ENCODE measurements around the gene CXCL14. TPM values are rescaled to one million over a fixed set of nuclear protein-coding genes. Genes with fewer than 3 reads are reported as not detected.

CXCL14 gene
- total RNA-seq, 1 experiment from 2014 or later: not detected

DNA sequence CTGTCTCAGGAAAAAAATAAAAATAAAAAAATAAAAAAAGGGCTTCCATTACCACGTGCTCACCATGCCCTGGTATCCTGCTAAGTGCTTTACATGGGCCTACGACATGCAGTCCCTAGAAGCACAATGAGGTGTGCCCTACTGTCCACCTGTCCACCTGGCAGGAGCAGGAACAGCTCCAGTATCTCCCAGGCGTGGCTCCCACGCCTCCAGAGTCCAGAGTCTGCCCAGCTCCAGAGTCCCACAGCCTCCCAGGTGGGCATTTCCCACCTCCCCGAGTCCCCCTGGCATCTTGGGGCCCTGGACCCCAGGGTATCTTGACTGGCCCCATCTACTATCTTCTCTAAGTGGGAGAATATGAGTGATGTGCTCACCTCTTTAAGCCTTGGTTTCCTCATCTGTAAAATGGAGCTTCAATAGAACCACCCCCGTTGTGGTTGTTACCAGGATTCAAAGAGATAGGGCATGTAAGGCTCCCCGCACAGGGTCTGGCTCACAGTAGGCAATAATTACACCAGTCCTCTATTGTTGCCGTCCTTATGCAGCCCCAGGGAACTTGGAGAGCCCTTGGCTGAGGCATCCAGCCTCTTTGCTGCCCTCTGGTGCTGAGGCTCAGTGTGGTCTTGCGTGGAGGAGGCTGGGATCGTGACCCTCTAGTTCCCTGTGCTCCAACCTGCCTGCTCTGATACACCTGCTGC lies 8.9 kb downstream of the CXCL14 start:
- ChIA-PET POLR2A (interaction anchor here (0.6 kb wide), 1 partner anchor 186 kb away, joined by 3 read pairs; no protein-coding TSS in a partner anchor), RAD21 (ENCODE audit: low non-redundant PET in 1 of 2, low total read pairs in 2 of 2, uncharacterized antibody in 2 of 2, unreplicated experiment in 2 of 2) (no interaction called here), CTCF (interaction anchor here (1.1 to 13.0 kb wide), 6 partner anchors 9 to 261 kb away, joined by 3 to 191 read pairs (median 10); no protein-coding TSS in a partner anchor)
- H3K4me1 ChIP-seq (ENCODE audit: control insufficient read depth in 1 of 2, insufficient read depth in 2 of 2, low read length in 2 of 2): peaks cover 0 to 8% of the 10 kb centered on the region in 2 experiments; a peak in 1 of 4 replicates
- no peaks in the 10 kb centered on the region for H3K9me3 ChIP-seq (ENCODE audit: control insufficient read depth in 1 of 2, insufficient read depth in 1 of 2, low read depth in 1 of 2, low read length in 2 of 2)
- H3K4me2 ChIP-seq (ENCODE audit: low read length): peak overlapping the region; percentile 24; the same call in 1 of the 2 replicates
- intact Hi-C loops (cut with micrococcal nuclease): loop anchor here (1.0 to 10.0 kb wide), 3 partner anchors 17 to 485 kb away; no protein-coding TSS in a partner anchor
- no peaks in the 10 kb centered on the region for H3K27me3 ChIP-seq (ENCODE audit: insufficient read depth, low read length)
- peak; percentile 94 for ATAC-seq
- H4K20me1 ChIP-seq (ENCODE audit: insufficient read depth): no peaks in the 10 kb centered on the region
- no peak overlapping the region for H3K9ac ChIP-seq (ENCODE audit: low read length)
- H2AFZ ChIP-seq (ENCODE audit: low read depth, low read length, poor library complexity, severe bottlenecking): no peak overlapping the region
- TF ChIP-seq EZH2phosphoT487 (IDR thresholded peaks at IDR 0.05; ENCODE audit: borderline replicate concordance) (no peak), CBX3 (IDR thresholded peaks at IDR 0.05; ENCODE audit: low read depth) (no peak), ELF1 (IDR thresholded peaks at IDR 0.05; ENCODE audit: borderline replicate concordance, low read depth) (no peak), RAD21 (IDR thresholded peaks at IDR 0.05; ENCODE audit: low read depth) (peak; percentile 59), EZH2 (IDR thresholded peaks at IDR 0.05) (no peak)
- TF ChIP-seq, protein P1, sequence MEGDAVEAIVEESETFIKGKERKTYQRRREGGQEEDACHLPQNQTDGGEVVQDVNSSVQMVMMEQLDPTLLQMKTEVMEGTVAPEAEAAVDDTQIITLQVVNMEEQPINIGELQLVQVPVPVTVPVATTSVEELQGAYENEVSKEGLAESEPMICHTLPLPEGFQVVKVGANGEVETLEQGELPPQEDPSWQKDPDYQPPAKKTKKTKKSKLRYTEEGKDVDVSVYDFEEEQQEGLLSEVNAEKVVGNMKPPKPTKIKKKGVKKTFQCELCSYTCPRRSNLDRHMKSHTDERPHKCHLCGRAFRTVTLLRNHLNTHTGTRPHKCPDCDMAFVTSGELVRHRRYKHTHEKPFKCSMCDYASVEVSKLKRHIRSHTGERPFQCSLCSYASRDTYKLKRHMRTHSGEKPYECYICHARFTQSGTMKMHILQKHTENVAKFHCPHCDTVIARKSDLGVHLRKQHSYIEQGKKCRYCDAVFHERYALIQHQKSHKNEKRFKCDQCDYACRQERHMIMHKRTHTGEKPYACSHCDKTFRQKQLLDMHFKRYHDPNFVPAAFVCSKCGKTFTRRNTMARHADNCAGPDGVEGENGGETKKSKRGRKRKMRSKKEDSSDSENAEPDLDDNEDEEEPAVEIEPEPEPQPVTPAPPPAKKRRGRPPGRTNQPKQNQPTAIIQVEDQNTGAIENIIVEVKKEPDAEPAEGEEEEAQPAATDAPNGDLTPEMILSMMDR (IDR thresholded peaks at IDR 0.05 in 2 of 3, conservative IDR thresholded peaks at IDR 0.05 in 1 of 3; ENCODE audit: borderline replicate concordance in 1 of 3, insufficient read depth in 1 of 3, low read depth in 2 of 3, low read length in 2 of 3): peak; percentile 60 to 82 (median 69)
- TF ChIP-seq, protein P2, sequence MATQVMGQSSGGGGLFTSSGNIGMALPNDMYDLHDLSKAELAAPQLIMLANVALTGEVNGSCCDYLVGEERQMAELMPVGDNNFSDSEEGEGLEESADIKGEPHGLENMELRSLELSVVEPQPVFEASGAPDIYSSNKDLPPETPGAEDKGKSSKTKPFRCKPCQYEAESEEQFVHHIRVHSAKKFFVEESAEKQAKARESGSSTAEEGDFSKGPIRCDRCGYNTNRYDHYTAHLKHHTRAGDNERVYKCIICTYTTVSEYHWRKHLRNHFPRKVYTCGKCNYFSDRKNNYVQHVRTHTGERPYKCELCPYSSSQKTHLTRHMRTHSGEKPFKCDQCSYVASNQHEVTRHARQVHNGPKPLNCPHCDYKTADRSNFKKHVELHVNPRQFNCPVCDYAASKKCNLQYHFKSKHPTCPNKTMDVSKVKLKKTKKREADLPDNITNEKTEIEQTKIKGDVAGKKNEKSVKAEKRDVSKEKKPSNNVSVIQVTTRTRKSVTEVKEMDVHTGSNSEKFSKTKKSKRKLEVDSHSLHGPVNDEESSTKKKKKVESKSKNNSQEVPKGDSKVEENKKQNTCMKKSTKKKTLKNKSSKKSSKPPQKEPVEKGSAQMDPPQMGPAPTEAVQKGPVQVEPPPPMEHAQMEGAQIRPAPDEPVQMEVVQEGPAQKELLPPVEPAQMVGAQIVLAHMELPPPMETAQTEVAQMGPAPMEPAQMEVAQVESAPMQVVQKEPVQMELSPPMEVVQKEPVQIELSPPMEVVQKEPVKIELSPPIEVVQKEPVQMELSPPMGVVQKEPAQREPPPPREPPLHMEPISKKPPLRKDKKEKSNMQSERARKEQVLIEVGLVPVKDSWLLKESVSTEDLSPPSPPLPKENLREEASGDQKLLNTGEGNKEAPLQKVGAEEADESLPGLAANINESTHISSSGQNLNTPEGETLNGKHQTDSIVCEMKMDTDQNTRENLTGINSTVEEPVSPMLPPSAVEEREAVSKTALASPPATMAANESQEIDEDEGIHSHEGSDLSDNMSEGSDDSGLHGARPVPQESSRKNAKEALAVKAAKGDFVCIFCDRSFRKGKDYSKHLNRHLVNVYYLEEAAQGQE (IDR thresholded peaks at IDR 0.05; ENCODE audit: low read depth): no peak
- peak; percentile 51 for DNase-seq (ENCODE audit: low read depth, low spot score)
- H3K36me3 ChIP-seq (ENCODE audit: control insufficient read depth in 1 of 2, insufficient read depth in 2 of 2, low read length in 2 of 2): no peaks in the 10 kb centered on the region
- no peak overlapping the region for H3K4me3 ChIP-seq (replicated peaks in 1 of 2; ENCODE audit: low read depth in 1 of 2, low read length in 2 of 2)
- no peak overlapping the region for H3K27ac ChIP-seq (ENCODE audit: low read depth, low read length)
- no TSS peak for BruUV-seq (replicated peaks)
- no peaks in the 10 kb centered on the region for H3K79me2 ChIP-seq (ENCODE audit: insufficient read depth, low read length)
- H3K9me2 ChIP-seq (ENCODE audit: insufficient read depth): no peaks in the 10 kb centered on the region
